Jurkat, Clone E6-1 (cell line): ENCODE data around the gene F10. TPM values are rescaled to one million over a fixed set of nuclear protein-coding genes. Genes with fewer than 3 reads are reported as not detected.
"Not testable (repeated sequence)": the region's sequence is repeated elsewhere in the genome, so short reads cannot be mapped to it uniquely, and the experiment has no call there.

Experiments
- DNase-seq: peaks from one replicate; pipeline ENCODE4 v3.0.0-alpha.2; 2011; ENCODE audit warnings: low read depth, low spot score
- H3K4me3 ChIP-seq: 2 replicates; pipeline ENCODE4 v1.5.1; 2011; ENCODE audit warnings: mild to moderate bottlenecking, low read length, control low read depth, moderate library complexity
- polyA plus RNA-seq: library from polyadenylated mRNA; unstranded; fragments of >200 nt; gene quantifications from one replicate; pipeline ENCODE4 v1.2.1, GENCODE V29; 2012; ENCODE audit warnings: missing spikeins; ENCODE audit not compliant: insufficient read length, insufficient read depth

Gene F10
- polyA plus RNA-seq: 0.80 TPM

DNA sequence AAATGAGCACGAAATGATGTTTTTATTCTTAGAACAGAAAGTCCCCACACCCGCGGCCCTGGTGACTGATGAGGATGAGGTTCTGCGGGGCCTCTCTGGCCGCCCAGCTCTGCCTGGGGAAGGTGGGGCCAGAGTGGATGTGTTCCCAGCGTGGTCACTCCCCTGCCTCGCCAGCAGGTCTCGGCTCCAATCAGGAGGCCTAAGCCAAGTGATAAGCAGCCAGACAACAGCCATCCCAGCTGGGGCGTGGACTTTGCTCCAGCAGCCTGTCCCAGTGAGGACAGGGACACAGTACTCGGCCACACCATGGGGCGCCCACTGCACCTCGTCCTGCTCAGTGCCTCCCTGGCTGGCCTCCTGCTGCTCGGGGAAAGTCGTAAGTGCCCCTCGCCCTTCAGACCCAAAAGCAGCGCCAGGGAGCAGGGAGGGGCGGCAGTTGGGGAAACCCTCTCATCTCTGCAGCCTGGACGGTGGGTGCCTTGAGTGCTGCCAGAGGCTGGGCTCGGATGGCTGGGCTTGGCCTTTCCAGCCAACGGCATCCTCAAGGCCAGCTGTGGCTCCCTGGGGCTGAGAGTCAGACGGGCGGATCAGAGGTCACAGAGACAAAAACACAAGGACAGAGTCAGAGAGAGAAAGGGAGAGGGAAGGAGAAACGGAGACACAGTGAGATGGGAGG lies at the start of gene F10:
F10 (plus strand) TSS at position 250 of the 676 bp plus-strand sequence; CDS start at position 307, 57 bp downstream.
- DNase-seq: no peak
- H3K4me3 ChIP-seq: no peak within 1 kb of the TSS

DNA sequence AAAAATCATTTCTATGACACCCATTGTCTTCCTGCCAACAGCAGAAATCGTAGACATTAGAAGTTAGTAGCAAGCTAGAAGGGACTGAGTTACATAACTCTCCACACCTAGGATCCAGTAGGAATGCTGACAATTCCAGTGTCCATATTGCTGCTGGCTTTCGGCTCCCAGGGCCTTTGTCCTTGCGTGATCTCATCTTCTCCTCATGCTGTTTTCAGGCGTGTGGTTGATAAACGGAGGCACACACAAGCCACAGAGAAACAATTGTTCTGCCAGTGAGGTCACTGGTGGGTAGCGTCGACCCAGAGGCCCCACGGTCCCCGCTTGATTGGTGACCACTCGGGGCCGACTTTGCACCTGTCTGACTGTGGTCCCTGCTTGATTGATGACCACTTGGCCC lies 48.7 kb upstream of the F10 start:
- DNase-seq: no peak
- H3K4me3 ChIP-seq: no peak overlapping the region

DNA sequence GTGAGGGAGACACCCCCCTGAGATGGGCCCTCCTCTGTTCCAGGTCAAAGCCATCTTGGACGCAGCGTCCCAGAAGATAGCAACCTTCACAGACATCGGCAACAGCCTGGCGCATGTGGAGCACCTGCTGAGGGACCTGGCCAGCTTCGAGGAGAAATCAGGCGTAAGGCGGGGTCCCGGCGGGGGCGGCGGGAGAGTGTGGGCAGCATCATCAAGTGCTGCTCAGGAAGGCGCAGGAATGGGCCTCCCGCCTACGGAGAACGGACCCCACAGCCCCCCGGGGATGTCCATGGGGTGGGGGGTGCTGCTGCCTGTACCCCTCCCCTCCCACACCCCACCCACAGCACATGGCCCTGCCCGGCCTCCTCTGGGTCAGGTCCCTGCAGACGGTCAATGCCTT lies 48.2 kb upstream of the F10 start:
- no peak for DNase-seq
- H3K4me3 ChIP-seq: no peak overlapping the region

DNA sequence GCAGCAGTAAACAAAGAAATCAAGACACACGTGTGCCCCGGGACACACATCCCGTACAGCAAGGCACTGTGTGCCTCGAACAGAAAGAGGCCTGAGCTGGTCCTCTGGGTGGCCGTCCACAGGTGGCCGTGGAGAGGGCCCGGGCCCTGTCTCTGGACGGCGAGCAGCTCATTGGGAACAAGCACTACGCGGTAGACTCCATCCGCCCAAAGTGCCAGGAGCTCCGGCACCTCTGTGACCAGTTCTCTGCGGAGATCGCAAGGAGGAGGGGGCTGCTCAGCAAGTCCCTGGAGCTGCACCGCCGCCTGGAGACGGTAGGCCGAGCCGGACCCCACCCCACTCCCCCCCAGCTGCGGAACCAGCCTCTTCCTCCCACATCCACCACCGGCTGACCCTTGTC lies 47.7 kb upstream of the F10 start:
- no peak for DNase-seq

DNA sequence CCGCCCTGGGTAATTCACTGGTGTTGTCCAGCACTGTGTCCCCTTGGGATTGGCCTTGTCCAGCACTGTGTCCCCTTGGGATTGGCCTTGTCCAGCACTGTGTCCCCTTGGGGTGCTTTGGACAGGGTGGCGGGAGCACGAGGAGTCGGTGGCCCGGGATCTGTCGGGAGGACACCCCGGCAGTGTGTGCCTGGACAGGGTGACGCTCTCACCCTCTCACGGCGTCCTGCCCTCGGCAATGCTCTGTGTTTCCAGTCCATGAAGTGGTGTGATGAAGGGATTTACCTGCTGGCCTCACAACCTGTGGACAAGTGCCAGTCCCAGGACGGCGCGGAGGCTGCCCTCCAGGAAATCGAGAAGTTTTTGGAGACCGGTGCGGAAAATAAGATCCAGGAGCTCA lies 46.9 kb upstream of the F10 start:
- DNase-seq: no peak
- H3K4me3 ChIP-seq: no peak overlapping the region

More for the DNA sequence above, 47.7 kb upstream of the F10 start:
- no peak overlapping the region for H3K4me3 ChIP-seq

DNA sequence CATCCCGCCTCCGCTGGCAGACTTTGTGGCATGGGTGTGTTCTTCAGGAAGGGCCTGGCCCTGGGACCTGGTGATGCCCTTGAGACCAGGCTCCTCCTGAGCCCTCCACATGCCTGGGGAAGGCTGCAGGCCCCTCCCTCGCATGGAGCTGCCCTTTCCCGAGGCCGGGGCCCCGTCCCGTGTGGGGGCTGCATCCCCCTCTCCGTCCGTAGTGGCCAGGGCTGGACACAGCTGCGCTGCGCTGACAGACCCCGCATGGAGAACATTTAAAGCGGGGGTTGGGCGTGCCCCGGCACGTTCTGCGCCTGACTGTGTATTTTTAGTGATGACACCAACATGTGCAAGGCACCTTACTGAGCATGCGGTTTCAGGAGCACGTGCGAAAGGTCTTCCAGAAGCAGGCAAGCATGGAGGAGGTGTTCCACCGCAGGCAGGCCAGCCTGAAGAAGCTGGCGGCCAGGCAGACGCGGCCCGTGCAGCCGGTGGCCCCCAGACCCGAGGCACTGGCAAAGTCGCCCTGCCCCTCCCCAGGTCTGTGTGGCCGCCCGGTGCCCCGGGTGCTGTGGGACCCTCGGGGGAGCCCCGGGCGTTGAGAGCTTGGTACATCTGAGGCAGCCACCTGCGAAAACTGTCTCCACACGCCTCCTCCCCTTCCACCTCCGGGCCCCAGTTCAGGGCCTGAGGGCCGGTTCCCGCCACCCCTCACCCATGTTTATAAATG lies 45.8 kb upstream of the F10 start:
- no peak for DNase-seq
- H3K4me3 ChIP-seq: no peak overlapping the region

- no peak overlapping the region for H3K4me3 ChIP-seq
- no peak for DNase-seq
These were observed 45.0 kb upstream of the F10 start for GRCh38 chr13:113077566-113077952.

- no peak overlapping the region for H3K4me3 ChIP-seq
- no peak for DNase-seq
These were observed 44.4 kb upstream of the F10 start for GRCh38 chr13:113077953-113078901.

GRCh38 chr13:113078902-113079780 lies 43.5 kb upstream of the F10 start:
- no peak for DNase-seq
- H3K4me3 ChIP-seq: no peak overlapping the region

GRCh38 chr13:113079781-113080080 lies 42.9 kb upstream of the F10 start:
- not testable (repeated sequence) for DNase-seq, H3K4me3 ChIP-seq

- DNase-seq: no peak
- H3K4me3 ChIP-seq: no peak overlapping the region
These were observed 42.2 kb upstream of the F10 start for GRCh38 chr13:113080361-113080831.

GRCh38 chr13:113080901-113081521 lies 41.6 kb upstream of the F10 start:
- DNase-seq: no peak

DNA sequence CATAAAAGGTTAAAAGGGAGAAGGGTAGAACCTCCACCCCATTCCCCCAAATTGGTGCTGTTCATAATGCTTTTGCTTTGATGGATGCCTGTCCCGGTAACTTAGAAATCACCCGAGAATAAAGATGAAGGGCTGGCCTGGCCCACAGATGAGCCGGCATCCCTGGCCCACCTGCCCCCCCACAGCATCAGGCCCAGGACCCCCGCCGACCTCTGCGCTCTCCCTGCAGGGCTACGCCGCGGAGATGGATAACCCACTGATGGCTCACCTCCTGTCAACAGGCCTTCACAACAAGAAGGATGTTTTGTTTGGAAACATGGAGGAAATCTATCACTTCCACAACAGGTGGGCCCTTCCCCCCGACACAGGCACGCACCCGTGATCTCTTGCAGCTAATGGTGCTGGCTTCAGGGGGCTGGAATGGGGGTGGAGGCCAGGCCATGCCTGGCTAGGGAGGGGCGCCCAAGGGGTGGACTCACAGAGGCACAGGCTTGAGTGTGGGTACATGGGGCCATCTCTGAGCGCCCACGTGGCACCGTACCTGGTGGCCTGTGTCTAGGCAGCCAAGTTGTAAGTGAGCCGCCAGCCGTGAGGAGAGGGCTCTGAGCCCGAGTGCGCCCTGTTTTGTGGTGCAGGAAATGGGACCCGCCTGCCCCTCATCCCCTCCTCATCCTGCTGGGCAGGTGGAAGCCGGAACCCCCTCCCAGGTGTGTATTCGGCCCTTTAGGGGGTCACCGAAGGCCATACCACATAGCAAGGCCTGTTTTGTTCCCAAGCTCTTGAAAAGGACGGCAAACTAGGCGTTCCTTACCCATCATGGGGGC lies 40.2 kb upstream of the F10 start:
- H3K4me3 ChIP-seq: no peak overlapping the region
- no peak for DNase-seq

More at GRCh38 chr13:113080901-113081521, 41.6 kb upstream of the F10 start:
- no peak overlapping the region for H3K4me3 ChIP-seq

- no peak overlapping the region for H3K4me3 ChIP-seq
These were observed 39.6 kb upstream of the F10 start for GRCh38 chr13:113083022-113083373.

GRCh38 chr13:113083402-113084061 lies 39.1 kb upstream of the F10 start:
- DNase-seq: no peak
- no peak overlapping the region for H3K4me3 ChIP-seq

More at GRCh38 chr13:113083022-113083373, 39.6 kb upstream of the F10 start:
- no peak for DNase-seq

GRCh38 chr13:113084094-113084942 lies 38.3 kb upstream of the F10 start:
- DNase-seq: no peak
- H3K4me3 ChIP-seq: no peak overlapping the region
